HG02973 (cell line): ENCODE results near the gene TP63.

Experiments used
- ATAC-seq: cut with Tn5 transposase; IDR thresholded peaks from one replicate; pipeline ENCODE4 v1.9.1; 2021; ENCODE audit warnings: moderate library complexity; ENCODE audit not compliant: unreplicated experiment

The TP63 gene

DNA sequence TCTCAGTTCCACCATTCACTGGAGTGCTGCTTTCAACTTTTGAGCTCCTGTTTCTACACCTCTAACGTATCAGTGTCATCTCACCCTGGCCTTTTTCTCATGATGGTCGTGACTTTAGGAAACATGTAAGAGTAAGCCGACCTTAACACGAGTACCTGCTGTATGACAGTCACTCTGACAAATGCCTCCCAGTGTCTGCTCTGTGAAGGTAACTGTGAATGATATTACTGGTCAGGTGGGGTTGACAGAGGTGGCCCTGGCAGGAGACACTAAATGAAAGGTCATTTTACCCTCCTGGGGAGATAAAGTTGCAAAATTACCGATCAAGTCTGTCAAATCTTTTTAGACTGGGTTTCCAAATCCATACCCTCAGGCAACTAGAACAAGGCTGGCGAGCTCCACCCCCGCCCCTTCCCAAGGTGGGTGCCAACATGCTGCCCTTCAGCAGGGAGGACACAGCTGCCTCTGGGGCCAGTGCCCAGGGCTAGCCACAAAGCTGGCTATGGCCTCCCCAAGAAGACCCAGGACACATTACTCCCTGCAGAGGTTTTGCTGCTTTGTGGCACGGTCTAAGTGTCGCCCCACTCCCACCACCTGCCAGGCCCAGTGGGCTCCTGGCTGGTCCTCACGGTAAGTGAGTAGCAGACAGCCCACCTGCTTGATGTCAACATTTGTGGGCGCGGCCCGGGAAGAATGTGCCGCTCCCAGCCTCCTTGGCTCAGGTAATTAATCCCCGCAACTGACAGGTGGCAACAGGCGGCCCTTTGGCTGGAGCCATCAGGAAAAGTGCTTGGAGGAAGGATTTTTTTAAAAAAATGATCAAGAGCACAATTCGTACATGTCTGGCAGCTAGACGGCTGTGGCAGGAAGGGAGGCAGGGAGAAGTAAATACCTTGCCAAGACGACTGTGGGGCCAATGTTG lies 211.8 kb downstream of the TP63 start:
- ATAC-seq = no peak

DNA sequence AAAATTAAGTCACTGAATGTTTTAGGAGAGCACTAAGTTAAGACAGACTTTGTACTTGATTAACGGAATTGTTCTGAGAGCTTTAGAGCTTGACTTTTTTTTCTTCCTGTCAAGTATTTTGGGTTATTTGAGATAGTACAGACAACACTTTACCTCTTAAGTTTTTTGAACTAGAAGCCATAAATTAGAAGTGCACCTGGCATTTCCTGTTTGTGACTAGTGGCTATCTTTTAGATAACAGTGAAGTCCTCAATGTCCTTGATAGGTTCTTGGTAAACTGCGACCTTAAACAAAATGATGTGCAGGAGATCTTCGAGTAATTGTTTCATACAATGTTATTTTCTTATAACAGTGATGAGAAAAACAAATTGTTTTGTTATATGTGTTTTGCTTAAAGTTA lies 213.9 kb downstream of the TP63 start:
- ATAC-seq = no peak

DNA sequence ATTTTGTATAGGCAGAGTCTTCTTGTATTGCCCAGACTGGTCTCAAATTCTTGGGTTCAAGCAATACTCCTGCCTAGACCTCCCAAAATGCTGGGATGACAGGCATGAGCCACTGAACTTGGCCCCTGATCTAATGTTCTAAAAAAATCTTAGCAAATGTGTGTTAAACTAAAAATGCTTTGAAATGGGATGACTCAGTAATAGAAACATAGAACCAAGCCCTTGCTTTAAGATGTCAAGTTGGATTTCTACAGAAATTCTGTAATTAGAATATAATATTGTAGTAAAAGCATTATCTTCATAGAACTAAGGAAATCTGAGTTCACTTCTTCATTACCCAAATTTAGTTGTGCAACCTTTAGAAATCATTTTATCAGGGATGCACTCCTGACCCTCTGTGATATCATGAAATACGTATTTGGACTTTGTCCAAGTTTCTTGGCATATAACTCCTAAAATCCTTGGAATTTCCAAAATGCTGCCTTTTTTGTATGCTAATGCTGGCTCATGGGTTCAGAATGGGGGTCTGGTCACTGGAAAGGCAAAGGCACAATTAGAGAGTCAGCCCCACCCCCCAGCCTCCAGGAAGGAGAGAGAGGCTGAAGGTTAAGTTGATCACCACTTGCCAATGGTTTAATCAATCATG lies 217.3 kb downstream of the TP63 start:
- no peak for ATAC-seq

DNA sequence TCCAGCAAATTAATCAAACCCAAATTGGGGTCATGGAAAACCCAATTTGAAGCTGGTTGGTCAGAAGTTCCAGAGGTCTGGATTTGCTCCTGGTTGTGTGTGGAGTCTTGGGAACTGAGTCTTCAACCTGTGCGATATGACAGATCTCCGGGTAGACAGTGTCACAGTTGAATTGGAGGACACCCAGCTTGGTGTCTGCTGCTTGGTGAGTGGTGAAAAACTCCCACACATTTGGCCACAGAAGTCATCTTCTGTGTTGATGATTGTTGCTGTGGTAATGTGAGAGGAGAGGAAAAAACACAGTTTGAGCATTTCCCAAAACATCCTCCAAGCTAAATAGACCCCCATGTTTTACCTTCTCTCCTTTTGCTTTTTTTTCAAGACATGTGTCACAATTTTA lies 218.1 kb downstream of the TP63 start:
- no peak for ATAC-seq

DNA sequence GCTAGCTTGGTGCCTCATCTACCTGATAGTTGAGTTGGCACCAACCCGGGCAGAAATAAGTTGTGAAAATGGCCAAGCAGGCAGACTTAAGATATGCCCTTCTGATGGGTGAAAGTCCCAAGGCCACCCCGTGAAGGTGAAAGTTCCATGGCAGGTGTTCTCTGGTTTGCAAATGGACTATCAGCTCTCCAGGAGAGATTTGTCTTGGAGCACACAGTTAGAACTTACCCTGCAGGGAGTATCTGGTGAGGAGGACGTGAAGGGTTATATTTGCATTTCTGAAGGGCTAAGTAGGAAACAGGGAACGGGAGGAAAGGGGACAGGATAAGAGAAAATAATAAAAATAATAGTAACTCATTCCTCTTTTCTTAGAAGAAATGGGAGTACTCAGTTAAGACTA lies 220.5 kb downstream of the TP63 start:
- no peak for ATAC-seq

DNA sequence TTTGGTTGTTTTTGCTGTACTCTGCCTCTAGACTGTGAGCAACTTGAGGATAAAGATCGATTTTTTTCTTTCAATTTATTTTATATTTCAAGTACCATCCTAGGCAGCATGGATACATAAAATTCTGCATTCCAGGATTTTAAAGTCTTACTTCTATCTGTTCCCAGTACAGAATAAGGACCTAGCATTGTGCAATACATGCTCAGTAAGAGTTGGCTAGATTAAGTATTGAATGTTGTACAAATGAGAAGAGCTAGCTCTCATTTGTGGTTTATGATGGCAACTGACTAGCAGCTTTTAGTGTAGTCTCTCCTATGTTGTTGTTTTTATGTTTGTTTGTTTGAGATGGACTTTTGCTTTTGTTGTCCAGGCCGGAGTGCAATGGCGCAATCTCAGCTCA lies 222.7 kb downstream of the TP63 start:
- no peak for ATAC-seq

DNA sequence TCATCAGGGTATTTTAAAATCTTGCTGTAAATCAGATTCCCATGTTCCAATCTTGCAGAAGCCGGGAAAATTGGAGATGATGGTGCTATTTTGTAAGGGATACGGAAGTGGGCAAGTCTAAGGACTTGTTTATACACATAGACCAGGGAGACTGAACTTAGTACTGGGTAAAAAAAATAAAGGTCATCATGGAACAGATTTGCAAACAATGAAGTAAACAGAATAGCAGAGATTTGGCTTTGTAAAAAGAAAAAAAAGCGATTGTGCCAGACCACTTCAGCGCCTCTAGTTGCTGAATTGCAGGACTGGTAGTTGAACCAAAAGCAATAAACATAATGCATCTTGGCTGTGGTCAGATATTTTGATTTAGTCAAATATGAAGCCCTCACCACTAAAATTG lies 229.1 kb downstream of the TP63 start:
- ATAC-seq = no peak

DNA sequence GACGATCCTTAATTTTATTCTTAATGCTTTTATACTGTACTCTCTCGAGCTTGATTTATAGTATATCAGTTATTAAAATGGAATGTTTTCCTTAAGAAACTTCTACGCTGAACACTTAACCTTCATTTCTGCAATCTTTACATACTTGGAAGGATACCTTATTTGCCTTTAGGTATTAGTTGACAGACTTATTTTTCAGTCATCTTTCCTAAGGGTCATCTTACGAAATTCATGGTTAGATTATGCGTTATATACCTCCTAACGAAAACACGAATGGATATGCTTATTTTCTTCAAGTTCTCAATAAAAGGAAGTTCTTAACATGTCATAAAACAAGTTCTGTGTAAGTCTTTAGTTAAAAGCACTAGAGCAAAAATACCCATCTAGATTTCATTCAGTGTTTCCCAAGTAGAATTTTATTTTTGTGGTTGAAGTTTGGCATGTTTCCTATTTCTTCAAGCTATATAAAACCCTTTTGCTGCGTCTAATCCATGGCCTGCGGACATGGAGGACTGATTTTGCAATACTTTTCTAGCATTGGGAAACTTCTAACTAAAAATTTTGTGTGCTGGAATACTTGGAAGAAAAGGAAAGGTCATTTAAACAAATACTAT lies 231.3 kb downstream of the TP63 start:
- ATAC-seq = no peak

DNA sequence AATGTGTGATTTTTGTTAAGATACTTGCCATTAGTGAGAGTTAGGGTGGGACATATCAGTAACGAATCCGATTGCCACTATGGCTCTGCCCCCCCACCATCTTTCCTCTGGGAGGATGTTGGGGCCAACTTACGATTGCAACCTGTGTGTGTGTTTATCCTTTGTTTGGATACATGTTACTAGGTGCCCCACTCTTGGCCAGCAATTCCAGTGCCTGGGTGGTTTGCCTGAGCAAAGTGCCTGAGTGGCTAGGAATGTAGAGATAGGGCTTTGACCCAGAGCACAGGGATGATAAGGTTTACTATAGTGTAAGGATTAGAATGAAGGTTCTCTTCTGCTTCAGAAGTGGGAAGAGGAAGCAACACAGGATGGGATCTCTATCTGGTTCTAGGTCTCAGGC lies 231.8 kb downstream of the TP63 start:
- no peak for ATAC-seq

DNA sequence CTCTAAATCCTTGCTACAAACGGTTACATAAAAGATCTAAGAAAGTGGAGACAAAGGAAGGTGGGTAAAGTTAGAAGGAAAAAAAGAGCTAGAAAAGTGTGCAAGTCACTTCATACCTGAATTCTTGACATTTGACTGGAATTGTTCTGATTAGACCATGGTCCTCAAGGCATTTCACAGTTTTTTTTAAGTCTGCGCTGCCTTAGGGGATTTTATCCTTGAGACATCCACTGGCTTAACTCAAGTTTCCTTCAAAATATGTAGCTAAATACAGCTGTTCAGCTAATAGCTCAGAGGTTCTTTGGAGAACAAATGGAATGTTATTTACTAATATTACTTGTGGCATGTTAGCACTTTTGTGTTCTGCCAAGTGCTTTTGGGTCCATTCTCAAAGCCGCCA lies 236.9 kb downstream of the TP63 start:
- ATAC-seq = no peak

DNA sequence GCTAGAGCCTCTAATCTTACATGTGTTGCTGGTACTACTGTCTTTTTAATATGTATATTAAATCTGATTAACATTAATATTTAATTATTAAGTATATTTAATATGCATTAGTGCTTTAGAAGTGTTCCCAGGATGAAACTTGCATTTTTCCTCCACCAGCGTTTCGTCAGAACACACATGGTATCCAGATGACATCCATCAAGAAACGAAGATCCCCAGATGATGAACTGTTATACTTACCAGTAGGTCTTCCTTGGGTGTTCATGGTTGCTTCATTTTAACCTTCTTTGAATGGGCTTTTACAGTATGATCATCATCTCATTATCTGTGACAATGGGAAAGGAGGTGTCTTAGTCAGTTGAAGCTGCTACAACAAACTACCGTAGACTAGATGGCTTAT lies 238.0 kb downstream of the TP63 start:
- no peak for ATAC-seq

DNA sequence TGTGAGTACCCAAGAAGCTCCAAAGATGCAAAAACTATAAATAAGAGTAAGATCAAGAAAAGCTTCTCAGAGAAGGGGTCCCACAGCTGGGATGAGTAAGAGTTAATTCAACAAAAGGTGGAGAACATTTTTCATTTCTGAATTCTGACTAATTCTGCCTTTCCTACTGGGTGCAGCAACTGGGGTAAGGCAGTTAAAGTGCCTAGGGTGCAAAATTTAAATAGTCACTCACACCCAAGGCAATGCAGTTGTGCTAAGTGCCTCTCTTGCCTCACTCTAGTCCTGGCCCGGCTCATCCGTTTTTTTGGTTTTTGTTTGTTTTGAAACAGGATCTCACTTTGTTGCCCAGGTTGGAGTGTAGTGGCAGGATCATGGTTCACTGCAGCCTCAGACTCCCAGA lies 240.2 kb downstream of the TP63 start:
- ATAC-seq = no peak

DNA sequence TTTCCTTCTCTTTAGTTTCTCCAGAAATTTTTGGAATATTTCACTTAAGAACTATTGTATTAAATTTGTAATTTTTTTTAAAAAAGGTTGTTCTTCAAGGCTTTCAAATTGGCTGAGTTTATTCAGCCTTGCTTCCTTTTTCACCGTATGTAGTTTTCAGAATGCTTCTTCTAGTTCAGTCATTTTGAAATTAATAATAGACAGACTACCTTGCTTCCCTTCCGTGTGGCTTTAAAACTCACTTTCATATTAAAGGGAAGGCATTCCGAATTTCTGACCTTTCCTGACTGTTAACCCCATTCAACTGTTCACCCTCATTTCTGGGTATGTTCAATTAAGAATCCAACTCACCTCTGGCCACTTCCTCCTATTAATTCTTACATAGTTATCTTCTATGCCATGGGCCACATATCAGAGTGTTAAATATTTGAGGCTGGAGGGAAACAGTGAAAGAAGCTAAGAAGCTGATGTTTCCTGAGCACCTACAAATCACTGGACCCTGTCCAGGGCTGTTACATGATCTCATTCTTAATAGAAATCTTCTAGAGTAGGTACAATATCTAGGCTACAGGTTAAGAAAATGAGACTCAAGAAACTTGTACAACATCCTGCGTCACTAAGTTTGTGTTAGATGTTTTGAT lies 252.0 kb downstream of the TP63 start:
- no peak for ATAC-seq

DNA sequence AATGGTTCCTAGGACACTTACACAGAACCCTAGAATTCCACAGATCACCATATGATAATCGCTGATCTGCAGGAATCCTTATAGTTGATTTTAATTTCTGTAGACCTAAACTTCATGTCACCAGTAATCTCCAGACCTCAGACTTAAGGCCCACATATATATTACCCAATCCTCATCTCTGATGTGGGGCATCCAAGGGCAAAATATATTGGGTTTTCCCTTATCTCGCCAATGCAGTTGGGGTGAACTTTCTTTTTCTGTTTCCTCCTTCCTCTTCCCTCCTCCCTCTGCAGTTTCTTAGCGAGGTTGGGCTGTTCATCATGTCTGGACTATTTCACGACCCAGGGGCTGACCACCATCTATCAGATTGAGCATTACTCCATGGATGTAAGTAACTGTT lies 259.3 kb downstream of the TP63 start:
- no peak for ATAC-seq

DNA sequence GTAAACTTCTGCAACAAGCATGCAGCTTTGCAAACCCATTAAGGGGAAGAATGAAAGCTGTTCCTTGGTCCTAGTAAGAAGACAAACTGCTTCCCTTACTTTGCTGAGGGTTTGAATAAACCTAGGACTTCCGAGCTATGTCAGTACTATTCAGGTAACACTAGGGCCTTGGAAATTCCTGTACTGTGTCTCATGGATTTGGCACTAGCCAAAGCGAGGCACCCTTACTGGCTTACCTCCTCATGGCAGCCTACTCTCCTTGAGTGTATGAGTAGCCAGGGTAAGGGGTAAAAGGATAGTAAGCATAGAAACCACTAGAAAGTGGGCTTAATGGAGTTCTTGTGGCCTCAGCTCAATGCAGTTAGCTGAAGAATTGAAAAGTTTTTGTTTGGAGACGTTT lies 265.3 kb downstream of the TP63 start:
- ATAC-seq = no peak

DNA sequence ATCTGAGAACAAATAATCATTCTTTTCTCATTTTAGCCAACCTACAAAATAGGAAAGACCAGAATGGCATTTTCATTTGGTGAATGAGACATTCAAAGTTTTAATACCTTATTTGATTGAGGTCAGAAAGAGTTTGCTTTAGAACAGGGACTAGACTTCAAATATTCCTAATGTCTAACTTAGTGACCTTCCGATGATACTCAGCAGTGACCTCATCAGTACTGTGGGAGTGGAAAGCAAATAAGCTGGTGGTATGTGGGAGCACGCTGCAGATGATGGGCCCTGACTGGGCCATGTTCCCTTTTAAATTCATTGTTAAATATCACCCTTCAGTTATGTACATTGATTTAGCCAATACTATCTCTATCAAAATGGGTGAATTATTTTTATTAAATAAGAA lies 266.2 kb downstream of the TP63 start:
- no peak for ATAC-seq

DNA sequence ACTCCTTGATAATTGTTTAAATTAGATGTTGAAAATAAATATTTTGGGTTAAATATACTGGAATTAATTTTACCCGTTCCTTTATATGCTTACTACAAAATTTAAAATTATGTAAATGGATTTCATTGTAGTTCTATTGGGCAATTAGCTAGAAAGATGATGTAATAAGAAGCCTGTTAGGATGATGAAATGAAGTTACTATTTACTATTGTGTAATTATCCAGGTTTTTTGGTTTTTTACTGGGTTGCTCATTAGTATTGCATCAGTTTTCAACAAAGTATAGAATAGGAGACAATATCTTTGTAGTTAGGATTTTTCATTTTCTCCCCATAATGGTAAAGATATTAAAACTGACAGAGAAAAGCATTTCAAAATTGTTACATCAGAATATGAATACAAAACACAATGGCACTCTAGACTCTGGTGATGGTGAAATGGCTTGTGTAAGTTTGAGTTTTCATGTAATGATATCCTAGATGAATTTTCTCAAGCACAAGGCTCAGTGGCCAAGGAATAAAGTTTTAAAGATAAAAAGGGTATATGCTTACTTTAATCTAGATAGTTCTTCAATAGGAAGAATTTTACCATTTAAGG lies 267.5 kb downstream of the TP63 start:
- ATAC-seq = no peak

DNA sequence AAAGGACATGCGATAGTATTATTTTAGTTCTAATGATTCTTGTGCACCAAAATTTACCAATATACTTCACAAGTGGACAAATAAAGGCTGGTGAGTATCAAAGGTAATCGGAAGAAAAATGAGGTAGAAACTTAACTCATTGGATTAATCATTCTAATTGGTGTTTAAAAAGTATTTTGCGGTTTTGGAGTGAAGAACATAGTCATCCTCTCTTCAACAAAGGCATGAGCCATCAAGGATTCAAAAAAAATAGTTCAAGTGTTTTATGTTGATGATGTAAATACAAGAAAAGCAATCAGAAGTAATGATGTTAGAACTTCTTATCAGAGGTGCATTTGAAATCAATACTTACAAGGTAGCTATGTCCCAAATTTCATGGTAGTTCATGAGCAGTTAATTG lies 268.0 kb downstream of the TP63 start:
- no peak for ATAC-seq

DNA sequence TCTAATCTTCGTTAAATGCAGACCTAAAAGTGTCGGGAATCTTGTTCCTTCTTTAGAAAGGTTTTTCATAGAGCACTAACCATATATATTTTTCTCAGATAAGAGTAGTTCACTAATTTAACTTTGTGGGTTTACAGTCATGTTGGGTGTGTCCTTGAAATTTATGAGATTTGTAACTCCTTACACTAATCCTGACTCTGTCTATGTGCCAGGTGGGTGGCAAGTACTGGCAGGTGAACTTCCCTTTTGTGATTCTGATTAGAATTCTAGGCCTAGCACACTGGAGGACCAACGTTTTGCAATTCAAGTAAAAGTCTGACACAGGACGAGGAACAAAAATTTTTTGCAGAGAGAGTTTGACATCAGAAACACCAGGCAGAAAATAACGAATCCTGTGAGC lies 269.4 kb downstream of the TP63 start:
- ATAC-seq = no peak

DNA sequence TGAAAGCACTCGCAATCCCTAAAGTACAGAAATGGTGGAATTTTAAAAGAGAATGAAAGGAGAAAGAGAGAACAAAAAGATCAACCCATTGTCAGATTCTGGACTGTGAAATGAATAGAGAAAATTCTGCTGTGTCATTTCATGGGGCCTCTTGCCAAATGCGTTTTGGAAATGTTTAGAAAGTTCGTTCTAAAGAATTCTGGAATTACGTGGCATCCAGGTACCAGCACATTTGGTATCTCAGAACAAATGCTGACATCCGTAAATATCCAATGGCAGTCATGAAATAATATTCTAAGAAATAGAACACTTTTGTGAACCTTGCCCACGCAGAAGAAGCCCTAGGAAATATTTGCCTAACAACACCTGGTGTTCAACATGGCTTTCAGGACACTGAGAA lies 270.3 kb downstream of the TP63 start:
- no peak for ATAC-seq
